Kidney (tissue), 14 donors: Measurements from ENCODE around the gene STARD4. TPM values are rescaled to one million over a fixed set of nuclear protein-coding genes. Genes with fewer than 3 reads are reported as not detected.

Source experiments
- DNase-seq, 5 donors: peaks; one replicate each; pipeline ENCODE4 v3.0.0-alpha.2; 2013 to 2020
- FAIRE-seq: peaks from 2 replicates; lab custom pipeline; 2012; peaks lifted over from hg19 to GRCh38; lab: Jason Lieb, UNC
- H3K27ac ChIP-seq, 2 donors: one replicate each; pipeline ENCODE4 v1.7.0; 2013; ENCODE audit warnings: low read depth in 2 of 2, low read length in 2 of 2, inconsistent platforms in 1 of 2
- H3K27me3 ChIP-seq: one replicate; pipeline ENCODE4 v1.7.1; 2013; ENCODE audit warnings: low read length, inconsistent platforms; ENCODE audit not compliant: control insufficient read depth, insufficient read depth
- H3K36me3 ChIP-seq, 3 donors: one replicate each; pipeline versions ENCODE4 v1.7.0 to v1.7.1; 2013; ENCODE audit warnings: low read length in 3 of 3, control low read depth in 1 of 3, inconsistent platforms in 1 of 3; ENCODE audit not compliant: insufficient read depth in 3 of 3, control insufficient read depth in 2 of 3
- H3K4me1 ChIP-seq, 3 donors: one replicate each; pipeline versions ENCODE4 v1.7.0 to v1.7.1; 2013; ENCODE audit warnings: low read length in 3 of 3, inconsistent platforms in 1 of 3, low read depth in 1 of 3; ENCODE audit not compliant: control insufficient read depth in 2 of 3, insufficient read depth in 2 of 3
- H3K4me3 ChIP-seq, 3 donors: one replicate each; pipeline versions ENCODE4 v1.7.0 to v1.8.1; 2013; ENCODE audit warnings: low read length in 3 of 3, control low read depth in 1 of 3, inconsistent platforms in 1 of 3
- H3K9ac ChIP-seq, 3 donors: one replicate each; pipeline versions ENCODE4 v1.7.0 to v1.7.1; 2013; ENCODE audit warnings: low read length in 3 of 3, control low read depth in 1 of 3, inconsistent platforms in 1 of 3
- H3K9me3 ChIP-seq, 3 donors: one replicate each; pipeline versions ENCODE4 v1.7.0 to v1.7.1; 2013; ENCODE audit warnings: low read length in 3 of 3, control low read depth in 1 of 3, inconsistent platforms in 1 of 3; ENCODE audit not compliant: control insufficient read depth in 2 of 3, insufficient read depth in 1 of 3
- CTCF ChIP-seq: IDR thresholded peaks from 3 replicates; pipeline ENCODE4 v1.5.1; 2012; ENCODE audit warnings: mild to moderate bottlenecking, moderate library complexity, borderline replicate concordance; ENCODE audit not compliant: insufficient read depth; ENCODE audit errors: extremely low read depth
- intact Hi-C: fragments of 100-400 bp; cut with DNase I; formaldehyde crosslinking; loops from one replicate; pipeline ENCODE4 v1.11.1; 2022
- polyA plus RNA-seq: library from polyadenylated mRNA; stranded (reverse); fragments of 350-450 nt; fragmentation: Illumina TruSeq; extraction: RNeasy Lipid Tissue Mini Kit (QIAGEN cat#74804); gene quantifications from one replicate; pipeline ENCODE4 v1.2.3, GENCODE V29; 2014; ENCODE audit warnings: low read depth, low replicate concordance; ENCODE audit not compliant: insufficient read depth
- total RNA-seq: library from RNA; stranded (reverse); fragmentation: NEBNext Ultra II Directional; extraction: Animal tissue kit (Norgen Biotek cat#: 25700); gene quantifications from one replicate; pipeline ENCODE4 v1.2.1, GENCODE V29; 2021
- donor health status: control.
- donor health status: control.
- donor health status: control.
- donor health status: control.
- donor health status: control.
- donor health status: DM: yes; HTN: yes; CAD: no.
- donor health status: Normal renal cell carcinoma (clear cell type).

STARD4 gene
- total and polyA plus RNA-seq, 2 donors from 2014 or later, result 10.4 to 12.6 TPM

- H3K36me3 ChIP-seq, result no peaks in the 10 kb centered on the region
- no peak overlapping the region for H3K4me3 ChIP-seq
- H3K9me3 ChIP-seq, result no peaks in the 10 kb centered on the region
- no peak for FAIRE-seq
- no peak overlapping the region for H3K27ac ChIP-seq
- intact Hi-C loops, result no loop called here
- no peak overlapping the region for H3K9ac ChIP-seq
- no peaks in the 10 kb centered on the region for H3K4me1 ChIP-seq
- DNase-seq, result no peak
- H3K27me3 ChIP-seq, result no peaks in the 10 kb centered on the region
- no peak for TF ChIP-seq CTCF
Measured at GRCh38 chr5:111463311-111463710, 49.0 kb downstream of the STARD4 start.

GRCh38 chr5:111461934-111462333, 50.4 kb downstream of the STARD4 start:
- intact Hi-C loops, result no loop called here
- H3K4me1 ChIP-seq, result no peaks in the 10 kb centered on the region
- no peaks in the 10 kb centered on the region for H3K9me3 ChIP-seq
- H3K27me3 ChIP-seq, result no peaks in the 10 kb centered on the region
- FAIRE-seq (no peak), DNase-seq (no peak)
- H3K4me3 ChIP-seq, result no peak overlapping the region
- no peak overlapping the region for H3K27ac ChIP-seq
- no peak overlapping the region for H3K9ac ChIP-seq
- H3K36me3 ChIP-seq, result no peaks in the 10 kb centered on the region
- TF ChIP-seq CTCF, result no peak

GRCh38 chr5:111461255-111461671, 51.1 kb downstream of the STARD4 start:
- H3K4me1 ChIP-seq, result no peaks in the 10 kb centered on the region
- intact Hi-C loops, result no loop called here
- no peaks in the 10 kb centered on the region for H3K27me3 ChIP-seq
- H3K27ac ChIP-seq, result no peak overlapping the region
- TF ChIP-seq CTCF, result peak; percentile 20
- H3K4me3 ChIP-seq, result no peak overlapping the region
- no peaks in the 10 kb centered on the region for H3K36me3 ChIP-seq
- H3K9ac ChIP-seq, result no peak overlapping the region
- FAIRE-seq (no peak), DNase-seq (peak in 2 of 5 donors; percentile 48)
- no peaks in the 10 kb centered on the region for H3K9me3 ChIP-seq

- no peak for FAIRE-seq
- intact Hi-C loops, result no loop called here
- Histone ChIP-seq H3K9ac (no peak overlapping the region), H3K4me3 (no peak overlapping the region), H3K9me3 (no peaks in the 10 kb centered on the region), H3K27ac (no peak overlapping the region), H3K36me3 (no peaks in the 10 kb centered on the region), H3K27me3 (no peaks in the 10 kb centered on the region), H3K4me1 (no peaks in the 10 kb centered on the region)
- DNase-seq, result peak in 2 of 5 donors; percentile 31 to 56
- no peak for TF ChIP-seq CTCF
Measured at GRCh38 chr5:111454776-111455175, 57.6 kb downstream of the STARD4 start.
